22Rv1 (cell line): ENCODE results near the gene FLT4.

Experiments
- CTCF ChIP-seq: fragments of 450-650 bp; IDR thresholded peaks from 2 replicates; pipeline ENCODE4 v1.5.1; 2017; ENCODE audit warnings: mild to moderate bottlenecking
- ZFX ChIP-seq: fragments of 450-650 bp; IDR thresholded peaks from 2 replicates; pipeline ENCODE4 v1.6.1; 2017; ENCODE audit warnings: antibody characterized with exemption, borderline replicate concordance

DNA sequence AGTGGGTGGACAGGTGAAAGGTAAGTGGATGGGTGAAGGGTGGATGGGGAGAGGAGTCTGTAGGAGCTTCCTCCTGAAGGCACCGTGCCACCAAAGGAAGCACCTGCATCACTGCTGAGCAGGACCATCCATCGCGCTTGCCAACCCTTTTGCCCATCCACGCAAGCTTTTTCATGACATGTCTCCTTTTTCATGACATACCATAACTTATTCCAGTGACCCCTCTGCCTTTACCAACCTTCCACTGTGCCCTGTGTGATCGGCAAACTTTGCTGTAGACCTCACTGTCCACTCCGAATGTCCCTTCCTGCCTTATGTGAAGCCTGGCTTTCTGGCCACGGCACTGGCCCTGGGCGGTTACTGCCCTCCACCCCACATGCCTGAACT is 13.4 kb downstream of the FLT4 start:
- TF ChIP-seq CTCF: no peak
- no peak for TF ChIP-seq ZFX
